ENCODE data around the gene TRIM44. TPM values are rescaled to one million over a fixed set of nuclear protein-coding genes. Genes with fewer than 3 reads are reported as not detected.

TRIM44 gene
- total RNA-seq, 5 donors from 2014 or later (not counting 1 experiment from before 2014, with no cell fraction given): 39.8 to 58.4 (median 51.7) TPM

- Mint-ChIP-seq H3K27ac (no peak overlapping the region), H3K4me3 (no peak overlapping the region), H3K36me3 (peaks cover 44% of the 10 kb centered on the region), H3K4me1 (peaks cover 86 to 91% (median 90%) of the 10 kb centered on the region in 3 donors), H3K9me3 (peaks cover 0 to 4% (median 0%) of the 10 kb centered on the region in 3 donors), H3K27me3 (no peaks in the 10 kb centered on the region)
- no peaks in the 10 kb centered on the region for H3K36me3 ChIP-seq (ENCODE audit: control insufficient read depth in 2 of 2, extremely low read depth in 1 of 2, insufficient read depth in 1 of 2, low read length in 1 of 2)
- CTCF ChIA-PET: no interaction called here
- no peak overlapping the region for H3K27ac ChIP-seq (ENCODE audit: low read length)
- no peak for ATAC-seq (replicated peaks in 1 of 4)
- no peak for DNase-seq
- WGBS (ENCODE audit: insufficient coverage): no CpG with 5 or more reads among the region's 3 CpGs
- no peaks in the 10 kb centered on the region for H3K9me3 ChIP-seq
- no peaks in the 10 kb centered on the region for H3K4me1 ChIP-seq (ENCODE audit: control insufficient read depth in 1 of 2, extremely low read depth in 1 of 2, insufficient read depth in 2 of 2, low read length in 2 of 2)
- no peaks in the 10 kb centered on the region for H3K27me3 ChIP-seq (replicated peaks in 1 of 2; ENCODE audit: control insufficient read depth in 2 of 2, extremely low read depth in 1 of 2, insufficient read depth in 2 of 2, low read length in 1 of 2)
- POLR2A ChIA-PET: no interaction called here
- no peak overlapping the region for H3K4me3 ChIP-seq (ENCODE audit: control insufficient read depth in 1 of 2, extremely low read depth in 1 of 2, low read length in 1 of 2)
Measured at GRCh38 chr11:35672608-35673007, 10.0 kb downstream of the TRIM44 start.

GRCh38 chr11:35675901-35676610, 13.5 kb downstream of the TRIM44 start:
- H3K36me3 ChIP-seq (ENCODE audit: control insufficient read depth in 2 of 2, extremely low read depth in 1 of 2, insufficient read depth in 1 of 2, low read length in 1 of 2): no peaks in the 10 kb centered on the region
- H3K27me3 Mint-ChIP-seq: no peaks in the 10 kb centered on the region
- peaks cover 31% of the 10 kb centered on the region for H3K36me3 Mint-ChIP-seq
- DNase-seq: no peak
- H3K4me1 Mint-ChIP-seq: peaks cover 83 to 95% (median 89%) of the 10 kb centered on the region in 3 donors
- H3K4me1 ChIP-seq (ENCODE audit: control insufficient read depth in 1 of 2, extremely low read depth in 1 of 2, insufficient read depth in 2 of 2, low read length in 2 of 2): no peaks in the 10 kb centered on the region
- H3K27ac Mint-ChIP-seq: no peak overlapping the region
- POLR2A ChIA-PET: no interaction called here
- H3K9me3 ChIP-seq: no peaks in the 10 kb centered on the region
- WGBS (ENCODE audit: insufficient coverage): no CpG with 5 or more reads among the region's 1 CpG
- no peak for ATAC-seq (replicated peaks in 1 of 4)
- no peak overlapping the region for H3K4me3 Mint-ChIP-seq
- H3K27ac ChIP-seq (ENCODE audit: low read length): no peak overlapping the region
- no peaks in the 10 kb centered on the region for H3K27me3 ChIP-seq (replicated peaks in 1 of 2; ENCODE audit: control insufficient read depth in 2 of 2, extremely low read depth in 1 of 2, insufficient read depth in 2 of 2, low read length in 1 of 2)
- CTCF ChIA-PET: no interaction called here
- no peak overlapping the region for H3K4me3 ChIP-seq (ENCODE audit: control insufficient read depth in 1 of 2, extremely low read depth in 1 of 2, low read length in 1 of 2)
- no peaks in the 10 kb centered on the region for H3K9me3 Mint-ChIP-seq

GRCh38 chr11:35676611-35676965, 14.0 kb downstream of the TRIM44 start:
- no peak overlapping the region for H3K4me3 ChIP-seq (ENCODE audit: control insufficient read depth in 1 of 2, extremely low read depth in 1 of 2, low read length in 1 of 2)
- Mint-ChIP-seq H3K27ac (no peak overlapping the region), H3K4me1 (peaks cover 83 to 94% (median 89%) of the 10 kb centered on the region in 3 donors), H3K27me3 (no peaks in the 10 kb centered on the region), H3K9me3 (no peaks in the 10 kb centered on the region), H3K4me3 (no peak overlapping the region), H3K36me3 (peaks cover 31% of the 10 kb centered on the region)
- CTCF ChIA-PET: no interaction called here
- H3K27me3 ChIP-seq (replicated peaks in 1 of 2; ENCODE audit: control insufficient read depth in 2 of 2, extremely low read depth in 1 of 2, insufficient read depth in 2 of 2, low read length in 1 of 2): no peaks in the 10 kb centered on the region
- WGBS (ENCODE audit: insufficient coverage): 71% methylated on average over 1 of the region's 1 CpG
- POLR2A ChIA-PET: no interaction called here
- H3K9me3 ChIP-seq: no peaks in the 10 kb centered on the region
- no peak overlapping the region for H3K27ac ChIP-seq (ENCODE audit: low read length)
- no peaks in the 10 kb centered on the region for H3K36me3 ChIP-seq (ENCODE audit: control insufficient read depth in 2 of 2, extremely low read depth in 1 of 2, insufficient read depth in 1 of 2, low read length in 1 of 2)
- no peak for DNase-seq
- ATAC-seq (replicated peaks in 1 of 4): no peak
- H3K4me1 ChIP-seq (ENCODE audit: control insufficient read depth in 1 of 2, extremely low read depth in 1 of 2, insufficient read depth in 2 of 2, low read length in 2 of 2): no peaks in the 10 kb centered on the region

- ATAC-seq (replicated peaks in 1 of 4): no peak
- Mint-ChIP-seq H3K27me3 (no peaks in the 10 kb centered on the region), H3K27ac (peak overlapping the region in 1 of 2 donors; percentile 1), H3K4me3 (no peak overlapping the region), H3K4me1 (peaks cover 82 to 94% (median 87%) of the 10 kb centered on the region in 3 donors), H3K9me3 (no peaks in the 10 kb centered on the region), H3K36me3 (peaks cover 25% of the 10 kb centered on the region)
- Histone ChIP-seq H3K27ac (ENCODE audit: low read length) (no peak overlapping the region), H3K4me3 (ENCODE audit: control insufficient read depth in 1 of 2, extremely low read depth in 1 of 2, low read length in 1 of 2) (no peak overlapping the region), H3K4me1 (ENCODE audit: control insufficient read depth in 1 of 2, extremely low read depth in 1 of 2, insufficient read depth in 2 of 2, low read length in 2 of 2) (peaks cover 0 to 5% of the 10 kb centered on the region in 2 experiments), H3K27me3 (replicated peaks in 1 of 2; ENCODE audit: control insufficient read depth in 2 of 2, extremely low read depth in 1 of 2, insufficient read depth in 2 of 2, low read length in 1 of 2) (no peaks in the 10 kb centered on the region), H3K9me3 (no peaks in the 10 kb centered on the region), H3K36me3 (ENCODE audit: control insufficient read depth in 2 of 2, extremely low read depth in 1 of 2, insufficient read depth in 1 of 2, low read length in 1 of 2) (no peaks in the 10 kb centered on the region)
- ChIA-PET POLR2A (no interaction called here), CTCF (interaction anchor here in 1 of 2 donors (0.8 kb wide), 1 partner anchor 675 kb away, joined by 3 read pairs; no protein-coding TSS in a partner anchor)
- 100% methylated on average over 1 of the region's 1 CpG for WGBS (ENCODE audit: insufficient coverage)
- DNase-seq: no peak
Measured at GRCh38 chr11:35677904-35678303, 15.3 kb downstream of the TRIM44 start.

- no peak for DNase-seq
- H3K36me3 Mint-ChIP-seq: peaks cover 21% of the 10 kb centered on the region
- peaks cover 82 to 94% (median 85%) of the 10 kb centered on the region in 3 donors for H3K4me1 Mint-ChIP-seq
- H3K27ac Mint-ChIP-seq: no peak overlapping the region
- no peaks in the 10 kb centered on the region for H3K9me3 Mint-ChIP-seq
- ChIA-PET POLR2A (no interaction called here), CTCF (interaction anchor here in 1 of 2 donors (0.8 kb wide), 1 partner anchor 674 kb away, joined by 3 read pairs; no protein-coding TSS in a partner anchor)
- no peak for ATAC-seq (replicated peaks in 1 of 4)
- no peaks in the 10 kb centered on the region for H3K27me3 Mint-ChIP-seq
- no peaks in the 10 kb centered on the region for H3K27me3 ChIP-seq (replicated peaks in 1 of 2; ENCODE audit: control insufficient read depth in 2 of 2, extremely low read depth in 1 of 2, insufficient read depth in 2 of 2, low read length in 1 of 2)
- H3K4me3 Mint-ChIP-seq: no peak overlapping the region
- H3K36me3 ChIP-seq (ENCODE audit: control insufficient read depth in 2 of 2, extremely low read depth in 1 of 2, insufficient read depth in 1 of 2, low read length in 1 of 2): no peaks in the 10 kb centered on the region
- H3K4me1 ChIP-seq (ENCODE audit: control insufficient read depth in 1 of 2, extremely low read depth in 1 of 2, insufficient read depth in 2 of 2, low read length in 2 of 2): peaks cover 0 to 5% of the 10 kb centered on the region in 2 experiments
- H3K27ac ChIP-seq (ENCODE audit: low read length): no peak overlapping the region
- no CpG with 5 or more reads among the region's 4 CpGs for WGBS (ENCODE audit: insufficient coverage)
- H3K4me3 ChIP-seq (ENCODE audit: control insufficient read depth in 1 of 2, extremely low read depth in 1 of 2, low read length in 1 of 2): no peak overlapping the region
- no peaks in the 10 kb centered on the region for H3K9me3 ChIP-seq
Measured at GRCh38 chr11:35678471-35678870, 15.9 kb downstream of the TRIM44 start.

- Histone ChIP-seq H3K4me3 (ENCODE audit: control insufficient read depth in 1 of 2, extremely low read depth in 1 of 2, low read length in 1 of 2) (no peak overlapping the region), H3K9me3 (no peaks in the 10 kb centered on the region), H3K36me3 (ENCODE audit: control insufficient read depth in 2 of 2, extremely low read depth in 1 of 2, insufficient read depth in 1 of 2, low read length in 1 of 2) (no peaks in the 10 kb centered on the region), H3K27ac (ENCODE audit: low read length) (no peak overlapping the region), H3K4me1 (ENCODE audit: control insufficient read depth in 1 of 2, extremely low read depth in 1 of 2, insufficient read depth in 2 of 2, low read length in 2 of 2) (peaks cover 0 to 5% of the 10 kb centered on the region in 2 experiments), H3K27me3 (replicated peaks in 1 of 2; ENCODE audit: control insufficient read depth in 2 of 2, extremely low read depth in 1 of 2, insufficient read depth in 2 of 2, low read length in 1 of 2) (no peaks in the 10 kb centered on the region)
- Mint-ChIP-seq H3K9me3 (no peaks in the 10 kb centered on the region), H3K4me3 (no peak overlapping the region), H3K27ac (no peak overlapping the region), H3K27me3 (no peaks in the 10 kb centered on the region), H3K36me3 (peaks cover 19% of the 10 kb centered on the region), H3K4me1 (peaks cover 80 to 94% (median 82%) of the 10 kb centered on the region in 3 donors)
- POLR2A ChIA-PET: interaction anchor here in 1 of 2 donors (0.7 kb wide), 1 partner anchor 18 kb away, joined by 4 read pairs; no protein-coding TSS in a partner anchor
- no peak for DNase-seq
- no peak for ATAC-seq (replicated peaks in 1 of 4)
- WGBS (ENCODE audit: insufficient coverage): no CpG with 5 or more reads among the region's 1 CpG
- CTCF ChIA-PET: no interaction called here
Measured at GRCh38 chr11:35678975-35679374, 16.4 kb downstream of the TRIM44 start.

All from T-cell (primary cell).